K562 (cell line): ENCODE data around the gene BPNT1. TPM values are rescaled to one million over a fixed set of nuclear protein-coding genes. Genes with fewer than 3 reads are reported as not detected.
A peak's percentile ranks its signal among the peaks of the same experiment; 100 is the strongest.

Experiments used
- ATAC-seq: fragments of 200-7000 bp; cut with Tn5 transposase; 3 replicates; pipeline ENCODE4 v1.9.1; 2020; ENCODE audit warnings: moderate library complexity
- Bru-seq: library from RNA; stranded (reverse); fragments of 400-500 nt; gene quantifications from one replicate; lab custom pipeline; 2021; lab: Mats Ljungman, UMichigan
- BruChase-seq, 2 experiments: library from RNA; stranded (reverse); fragments of 400-500 nt; gene quantifications; one replicate each; lab custom pipeline; 2021; lab: Mats Ljungman, UMichigan
- BruUV-seq: library from RNA; stranded (reverse); fragments of 400-500 nt; replicated peaks from 2 replicates; lab custom pipeline; 2021; lab: Mats Ljungman, UMichigan
- CTCF ChIA-PET: fragments of 300-600 bp; formaldehyde crosslinking; extraction: SDS; loops from one replicate; lab custom pipeline; 2021; ENCODE audit warnings: low intra/inter-chr PET ratio; lab: Yijun Ruan, JAX
- POLR2A ChIA-PET: fragments of 300-600, 350-650 bp; sonication (Branson Sonifier 250); formaldehyde crosslinking; extraction: SDS; loops from one replicate; lab custom pipeline; 2021; ENCODE audit warnings: antibody characterized with exemption, inconsistent platforms; lab: Yijun Ruan, JAX
- DNase-seq, 4 experiments: peaks; one replicate each; pipeline versions ENCODE4 v3.0.0 to v3.0.0-alpha.2; 2011 to 2018; ENCODE audit warnings: low spot score in 3 of 4, mixed read lengths in 3 of 4; ENCODE audit errors: extremely low read depth in 1 of 4
- FAIRE-seq: peaks from 2 replicates; lab custom pipeline; 2011; peaks lifted over from hg19 to GRCh38; lab: Jason Lieb, UNC
- H2AFZ ChIP-seq: 2 replicates; pipeline ENCODE4 v1.6.0; 2011; ENCODE audit warnings: low read depth, low read length, control low read depth, inconsistent platforms
- H3K27ac ChIP-seq: fragments of 200-600 bp; 3 replicates; pipeline ENCODE4 v1.8.0; 2011; ENCODE audit warnings: low read depth, mild to moderate bottlenecking, control low read depth, inconsistent platforms, low read length, moderate library complexity, mixed read lengths; ENCODE audit errors: extremely low read depth
- H3K27me3 ChIP-seq, 2 experiments: fragments of 300-600 bp in 1 of 2; 2 replicates in 1 of 2; 3 replicates in 1 of 2; pipeline versions ENCODE4 v1.6.0 to v1.8.0; 2011; ENCODE audit warnings: inconsistent platforms in 2 of 2, low read length in 2 of 2, mild to moderate bottlenecking in 1 of 2, mixed read lengths in 1 of 2, moderate library complexity in 1 of 2; ENCODE audit not compliant: control insufficient read depth in 2 of 2, insufficient read depth in 2 of 2
- H3K36me3 ChIP-seq: fragments of 300-600 bp; 3 replicates; pipeline ENCODE4 v1.8.0; 2011; ENCODE audit warnings: mild to moderate bottlenecking, low read length, inconsistent platforms; ENCODE audit not compliant: control insufficient read depth, insufficient read depth
- H3K4me1 ChIP-seq, 2 experiments: fragments of 200-600 bp in 1 of 2; replicated peaks in 1 of 2; 2 replicates in 1 of 2; 3 replicates in 1 of 2; pipeline versions ENCODE4 v1.5.1 to v1.8.0; 2011; ENCODE audit warnings: inconsistent platforms in 2 of 2, low read length in 2 of 2, mild to moderate bottlenecking in 1 of 2, mixed read lengths in 1 of 2, moderate library complexity in 1 of 2; ENCODE audit not compliant: control insufficient read depth in 2 of 2, insufficient read depth in 2 of 2
- H3K4me2 ChIP-seq: 2 replicates; pipeline ENCODE4 v1.6.1; 2011; ENCODE audit warnings: low read length, control low read depth, inconsistent platforms, mixed read lengths; ENCODE audit not compliant: insufficient read depth
- H3K4me3 ChIP-seq: fragments of 200-600 bp; sonication (generic), shearing (Covaris generic); 2 replicates; pipeline ENCODE4 v1.5.1; 2016; ENCODE audit warnings: control low read depth, inconsistent platforms
- H3K79me2 ChIP-seq: fragments of 200-600 bp; 3 replicates; pipeline ENCODE4 v1.8.0; 2011; ENCODE audit warnings: low read length, inconsistent platforms; ENCODE audit not compliant: control insufficient read depth, insufficient read depth
- H3K9ac ChIP-seq, 2 experiments: 2 replicates each; pipeline versions ENCODE4 v1.6.0 to v1.6.1; 2011; ENCODE audit warnings: low read depth in 2 of 2, low read length in 2 of 2, control low read depth in 1 of 2, inconsistent platforms in 1 of 2, mild to moderate bottlenecking in 1 of 2, mixed read lengths in 1 of 2; ENCODE audit not compliant: insufficient read depth in 1 of 2
- H3K9me1 ChIP-seq: one replicate; pipeline ENCODE4 v1.6.0; 2011; ENCODE audit warnings: inconsistent platforms, mild to moderate bottlenecking, low read length, moderate library complexity; ENCODE audit not compliant: control insufficient read depth, insufficient read depth
- H3K9me3 ChIP-seq: replicated peaks from 2 replicates; pipeline ENCODE4 v1.5.1; 2011; ENCODE audit warnings: low read depth, low read length, inconsistent platforms; ENCODE audit not compliant: control insufficient read depth, insufficient read depth
- H4K20me1 ChIP-seq: replicated peaks from 2 replicates; pipeline ENCODE4 v1.6.1; 2011; ENCODE audit warnings: low read length, inconsistent platforms, mixed read lengths; ENCODE audit not compliant: control insufficient read depth, insufficient read depth
- GTF2F1 ChIP-seq: IDR thresholded peaks from 2 replicates; pipeline ENCODE4 v1.6.1; 2011; ENCODE audit warnings: low read depth, low read length, improper control_type of control experiment
- HOMEZ ChIP-seq: fragments of 250-450 bp; sonication (Bioruptor Pico); IDR thresholded peaks from 2 replicates; pipeline ENCODE4 v1.4.0; 2020; ENCODE audit warnings: mild to moderate bottlenecking, moderate library complexity
- KAT2B ChIP-seq: IDR thresholded peaks from one replicate; pipeline ENCODE4 v1.6.1; 2012; ENCODE audit warnings: low read depth, mild to moderate bottlenecking, control low read depth, inconsistent platforms, low read length, moderate library complexity
- POLR2A ChIP-seq: fragments of 450-650 bp; conservative IDR thresholded peaks from 2 replicates; pipeline ENCODE4 v1.6.1; 2016
- RBM22 ChIP-seq: fragments of 200-400 bp; formaldehyde crosslinking; IDR thresholded peaks from 2 replicates; pipeline ENCODE4 v1.6.1; 2018; ENCODE audit warnings: low read length, low read depth; ENCODE audit not compliant: poor library complexity, severe bottlenecking
- RNF2 ChIP-seq: sonication (generic); IDR thresholded peaks from 2 replicates; pipeline ENCODE4 v1.6.1; 2016
- TCF7 ChIP-seq: sonication (generic); IDR thresholded peaks from 2 replicates; pipeline ENCODE4 v1.6.1; 2016; ENCODE audit warnings: antibody characterized with exemption, borderline replicate concordance
- UBTF ChIP-seq, 2 experiments: IDR thresholded peaks; 2 replicates each; pipeline ENCODE4 v1.6.1; 2012; ENCODE audit warnings: improper control_type of control experiment in 2 of 2, low read depth in 2 of 2, low read length in 2 of 2, borderline replicate concordance in 1 of 2
- ZBTB43 ChIP-seq: sonication (generic); formaldehyde crosslinking; IDR thresholded peaks from 2 replicates; pipeline ENCODE4 v1.8.0; 2023; ENCODE audit warnings: mild to moderate bottlenecking, missing genetic modification reagents
- ZNF175 ChIP-seq: fragments of 200-800 bp; sonication (Bioruptor generic); IDR thresholded peaks from 2 replicates; pipeline ENCODE4 v1.6.1; 2016; ENCODE audit warnings: low read depth, mild to moderate bottlenecking, missing genetic modification characterization, missing compliant biosample characterization
- WGBS: fragments of 100-300 bp; shearing (Covaris generic); methylation state at CpG from one replicate; pipeline ENCODE4 v1.1.6; 2016; ENCODE audit warnings: low coverage, mixed read lengths; ENCODE audit not compliant: insufficient coverage; ENCODE audit errors: missing lambda C conversion rate; 5-methylcytosine and 5-hydroxymethylcytosine counted together
- in situ Hi-C: fragments of 300-500 bp; cut with MboI; formaldehyde crosslinking; loops from 4 replicates; pipeline ENCODE4 v1.15.0; 2018; ENCODE audit warnings: inconsistent platforms, mixed read lengths
- intact Hi-C: fragments of 100-400 bp; cut with micrococcal nuclease; formaldehyde crosslinking; loops from 2 replicates; pipeline ENCODE4 v1.14.2; 2022
- long read RNA-seq, 3 experiments: library from polyadenylated mRNA in 2 of 3; library from RNA in 1 of 3; unstranded in 2 of 3; stranded (forward) in 1 of 3; transcript quantifications; one replicate each; pipeline ENCODE4 v2.0.0, GENCODE V29; 2019 to 2022
- polyA minus RNA-seq, 3 experiments: library from RNA; depleted of rRNA, polyadenylated mRNA; stranded (reverse); fragments of >200 nt; gene quantifications; 2 replicates each; pipeline ENCODE4 v1.2.3, GENCODE V29; 2011
- polyA plus RNA-seq, 8 experiments: library from polyadenylated mRNA; depleted of rRNA in 4 of 8; stranded (reverse) in 5 of 8; unstranded in 3 of 8; fragments of >200 nt; fragmentation: Nextera tagmentation in 2 of 8; fragmentation: Illumina TruSeq in 1 of 8; extraction: Ambion mirVana in 2 of 8; extraction: Trizol in 1 of 8; gene quantifications; 2 replicates each; pipeline versions ENCODE4 v1.2.1 to v1.2.3, GENCODE V29; 2011 to 2014; ENCODE audit warnings: inconsistent platforms in 1 of 8, missing spikeins in 1 of 8
- total RNA-seq, 7 experiments: library from RNA; depleted of rRNA in 6 of 7; stranded (reverse); fragments of >200 nt in 6 of 7; fragmentation: Illumina TruSeq in 2 of 7; extraction: Trizol in 2 of 7; gene quantifications; 2 replicates each; pipeline versions ENCODE4 v1.2.1 to v1.2.3, GENCODE V29; 2011 to 2021; ENCODE audit warnings: low replicate concordance in 1 of 7

The BPNT1 gene
- total RNA-seq (2011; cell fraction: chromatin; rRNA removed; ENCODE audit: low replicate concordance): 43.6 and 62.7 TPM in 2 replicates
- 20.3 and 27.7 TPM in 2 replicates for total RNA-seq (2011; cell fraction: nucleolus; rRNA removed)
- 27.8 and 29.0 TPM in 2 replicates for total RNA-seq (2011; cell fraction: nucleoplasm; rRNA removed)
- total RNA-seq (2014; rRNA removed) (28.8 and 34.1 TPM in 2 replicates), total RNA-seq (2014; rRNA removed; fragmentation: Illumina TruSeq; extraction: Trizol) (56.4 and 60.4 TPM in 2 replicates), total RNA-seq (2015; rRNA removed; fragmentation: Illumina TruSeq; extraction: Trizol) (33.8 and 37.4 TPM in 2 replicates), total RNA-seq (2021) (40.5 and 43.1 TPM in 2 replicates), polyA plus RNA-seq (2011; rRNA removed) (63.6 and 73.8 TPM in 2 replicates), polyA plus RNA-seq (2014; fragmentation: Illumina TruSeq; extraction: Trizol) (51.9 and 61.1 TPM in 2 replicates), polyA plus RNA-seq (2014; fragmentation: Nextera tagmentation; extraction: Ambion mirVana) (10 to 100 TPM; 30.2 to 52.9 TPM), polyA plus RNA-seq (2014; rRNA removed) (33.7 and 35.7 TPM in 2 replicates), polyA minus RNA-seq (2011; rRNA and poly(A)+ RNA removed) (232 and 265 TPM in 2 replicates), Bru-seq, nascent RNA (percentile 72 among the genes with signal in this experiment), BruChase-seq, experiment 1, labeled RNA remaining after a 2-hour chase (percentile 71 among the genes with signal in this experiment), BruChase-seq, experiment 2, labeled RNA remaining after a 6-hour chase (percentile 70 among the genes with signal in this experiment)
- polyA plus RNA-seq (2011; cell fraction: cytosol; rRNA removed): 34.5 and 78.1 TPM in 2 replicates
- polyA plus RNA-seq (2011; cell fraction: nucleus; rRNA removed): 26.6 TPM in 2 replicates
- 23.5 and 37.6 TPM in 2 replicates for polyA plus RNA-seq (2012)
- polyA minus RNA-seq (2011; cell fraction: cytosol; rRNA and poly(A)+ RNA removed): 21.9 and 40.6 TPM in 2 replicates
- 14.0 and 27.8 TPM in 2 replicates for polyA minus RNA-seq (2011; cell fraction: nucleus; rRNA and poly(A)+ RNA removed)
- long read RNA-seq, experiment 1, transcript BPNT1-201 (9 exons, 2,465 nt): major isoform, 12 of 39 reads
- long read RNA-seq, experiment 1, partial matches to known transcripts: 17 of 39 reads
- long read RNA-seq, experiment 1, other reads (novel, unspliced or antisense): 8 of 39 reads
- long read RNA-seq, experiment 2, partial matches to known transcripts: 1 of 14 reads
- long read RNA-seq, experiment 2, other reads (novel, unspliced or antisense): 13 of 14 reads
- long read RNA-seq, experiment 3, partial matches to known transcripts: 0 of 3 reads
- long read RNA-seq, experiment 3, other reads (novel, unspliced or antisense): 2 of 3 reads

GRCh38 chr1:220089650-220090556 lies at the start of gene BPNT1:
Gene BPNT1, minus strand, starts transcription at chr1:220089788. Its CDS starts 9,942 bp downstream, at chr1:220079846.
- H3K36me3 ChIP-seq: peaks cover 6% of the 10 kb centered on the region; the same call in 2 of the 3 replicates
- H4K20me1 ChIP-seq: no peaks in the 10 kb centered on the region
- H3K27me3 ChIP-seq: no peaks in the 10 kb centered on the region
- peak; percentile 79 for ATAC-seq
- WGBS: under 1% methylated on average over 34 of the region's 35 CpGs
- in situ Hi-C loops (no loop called here), intact Hi-C loops (loop anchor here (1.0 to 5.0 kb wide), 5 partner anchors 44 to 253 kb away; partner anchors contain the start of genes EPRS1 and SLC30A10)
- H3K9me1 ChIP-seq: no peaks in the 10 kb centered on the region
- ChIA-PET POLR2A (interaction anchor here (0.5 to 1.2 kb wide), 12 partner anchors 10 to 545 kb away, joined by 3 to 5 read pairs (median 3); partner anchors contain the start of gene RAB3GAP2), CTCF (no interaction called here)
- no peaks in the 10 kb centered on the region for H3K9me3 ChIP-seq
- H2AFZ ChIP-seq: peak within 1 kb of the TSS; percentile 89
- no TSS peak for BruUV-seq
- H3K4me1 ChIP-seq: peaks cover 9 to 18% of the 10 kb centered on the region in 2 experiments; a peak in 4 of 5 replicates
- H3K79me2 ChIP-seq: peaks cover 37% of the 10 kb centered on the region
- H3K4me2 ChIP-seq: peak within 1 kb of the TSS; percentile 92
- FAIRE-seq: peak; percentile 96
- peak within 1 kb of the TSS; percentile 50 for H3K4me3 ChIP-seq
- peak; percentile 90 to 98 (median 91) for DNase-seq
- peak within 1 kb of the TSS; percentile 61 to 82 for H3K9ac ChIP-seq
- H3K27ac ChIP-seq: peak within 1 kb of the TSS; percentile 13; the same call in 2 of the 3 replicates
- no peak for TF ChIP-seq RBM22
- TF ChIP-seq POLR2A: peak; percentile 75
- TF ChIP-seq GTF2F1: no peak
- no peak for TF ChIP-seq RNF2
- TF ChIP-seq UBTF (IDR thresholded peaks at IDR 0.05; ENCODE audit: borderline replicate concordance in 1 of 2, low read depth in 2 of 2, low read length in 2 of 2): no peak
- no peak for TF ChIP-seq TCF7
- TF ChIP-seq ZBTB43: no peak
- TF ChIP-seq KAT2B: no peak
- TF ChIP-seq ZNF175 (CRISPR knock-in tag): no peak
- TF ChIP-seq HOMEZ: no peak
